Sciatic nerve (tissue), 2 donors: Measurements from ENCODE around the gene MDM1. TPM values are rescaled to one million over a fixed set of nuclear protein-coding genes. Genes with fewer than 3 reads are reported as not detected.

Experiments
- ATAC-seq: fragments of 200-7000 bp; cut with Tn5 transposase; one replicate; pipeline ENCODE4 v1.9.1; 2020; ENCODE audit warnings: mild to moderate bottlenecking, moderate library complexity
- DNase-seq: peaks from one replicate; pipeline ENCODE4 v3.0.0-alpha.2; 2020; ENCODE audit warnings: low spot score
- intact Hi-C: fragments of 100-400 bp; cut with DNase I; formaldehyde crosslinking; loops from one replicate; pipeline ENCODE4 v1.14.2; 2022
- total RNA-seq: library from RNA; stranded (reverse); fragmentation: NEBNext Ultra II Directional; extraction: Animal tissue kit (Norgen Biotek cat#: 25700); gene quantifications from one replicate; pipeline ENCODE4 v1.2.1, GENCODE V29; 2021
- donor health status: DM: no; HTN: no; CAD: no.
- donor health status: DM: no; HTN: no; CAD: no.

Gene MDM1, protein sequence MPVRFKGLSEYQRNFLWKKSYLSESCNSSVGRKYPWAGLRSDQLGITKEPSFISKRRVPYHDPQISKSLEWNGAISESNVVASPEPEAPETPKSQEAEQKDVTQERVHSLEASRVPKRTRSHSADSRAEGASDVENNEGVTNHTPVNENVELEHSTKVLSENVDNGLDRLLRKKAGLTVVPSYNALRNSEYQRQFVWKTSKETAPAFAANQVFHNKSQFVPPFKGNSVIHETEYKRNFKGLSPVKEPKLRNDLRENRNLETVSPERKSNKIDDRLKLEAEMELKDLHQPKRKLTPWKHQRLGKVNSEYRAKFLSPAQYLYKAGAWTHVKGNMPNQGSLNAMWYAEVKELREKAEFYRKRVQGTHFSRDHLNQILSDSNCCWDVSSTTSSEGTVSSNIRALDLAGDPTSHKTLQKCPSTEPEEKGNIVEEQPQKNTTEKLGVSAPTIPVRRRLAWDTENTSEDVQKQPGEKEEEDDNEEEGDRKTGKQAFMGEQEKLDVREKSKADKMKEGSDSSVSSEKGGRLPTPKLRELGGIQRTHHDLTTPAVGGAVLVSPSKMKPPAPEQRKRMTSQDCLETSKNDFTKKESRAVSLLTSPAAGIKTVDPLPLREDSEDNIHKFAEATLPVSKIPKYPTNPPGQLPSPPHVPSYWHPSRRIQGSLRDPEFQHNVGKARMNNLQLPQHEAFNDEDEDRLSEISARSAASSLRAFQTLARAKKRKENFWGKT
- 18.3 TPM for total RNA-seq

DNA sequence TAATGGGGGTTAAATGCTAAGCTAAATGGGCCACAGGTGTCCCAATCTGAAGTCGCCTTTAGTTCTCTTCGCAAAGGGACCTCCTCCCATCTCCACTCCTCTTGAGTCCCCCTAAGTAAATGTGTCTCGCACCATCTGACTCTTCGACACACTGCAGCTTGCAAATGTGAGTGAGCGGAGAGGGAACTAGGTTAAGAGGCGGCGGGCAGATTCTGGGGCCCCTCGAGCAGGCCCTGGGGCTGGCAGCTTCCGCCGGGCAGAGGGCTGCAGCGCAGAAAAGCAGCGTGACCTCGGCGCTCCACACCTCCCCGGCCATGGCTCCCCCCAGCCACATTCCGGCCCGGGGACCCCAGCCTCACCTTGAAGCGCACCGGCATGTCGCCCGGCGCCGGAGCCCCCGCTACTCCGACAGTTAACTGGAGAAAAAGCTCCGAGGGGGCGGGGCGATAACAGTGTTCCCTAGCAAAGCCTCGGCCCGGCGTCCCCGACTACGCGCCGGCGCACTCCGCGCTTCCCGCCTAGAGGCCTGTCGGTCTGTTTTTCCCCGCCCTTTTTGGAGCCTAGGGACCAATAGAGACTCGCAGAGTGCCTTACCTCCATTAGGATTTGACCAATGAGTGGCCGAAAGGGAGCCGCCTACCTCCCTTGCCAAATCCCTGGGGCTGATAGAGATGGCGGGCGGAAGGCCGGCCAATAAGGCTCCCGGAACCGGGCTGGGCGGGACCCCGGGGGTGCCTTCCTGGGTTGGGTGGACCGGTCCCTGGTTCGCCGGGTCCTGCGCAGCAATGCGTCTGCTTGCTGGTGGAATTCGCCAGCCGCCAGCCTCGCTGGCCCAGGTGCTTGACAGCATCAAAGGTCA, at the start of gene MDM1:
Gene MDM1, minus strand, starts transcription at position 494 of the 859 bp plus-strand sequence. Its CDS starts 117 bp downstream, at position 377.
- DNase-seq (peak; percentile 97), ATAC-seq (peak; percentile 100)
- intact Hi-C loops = no loop called here

DNA sequence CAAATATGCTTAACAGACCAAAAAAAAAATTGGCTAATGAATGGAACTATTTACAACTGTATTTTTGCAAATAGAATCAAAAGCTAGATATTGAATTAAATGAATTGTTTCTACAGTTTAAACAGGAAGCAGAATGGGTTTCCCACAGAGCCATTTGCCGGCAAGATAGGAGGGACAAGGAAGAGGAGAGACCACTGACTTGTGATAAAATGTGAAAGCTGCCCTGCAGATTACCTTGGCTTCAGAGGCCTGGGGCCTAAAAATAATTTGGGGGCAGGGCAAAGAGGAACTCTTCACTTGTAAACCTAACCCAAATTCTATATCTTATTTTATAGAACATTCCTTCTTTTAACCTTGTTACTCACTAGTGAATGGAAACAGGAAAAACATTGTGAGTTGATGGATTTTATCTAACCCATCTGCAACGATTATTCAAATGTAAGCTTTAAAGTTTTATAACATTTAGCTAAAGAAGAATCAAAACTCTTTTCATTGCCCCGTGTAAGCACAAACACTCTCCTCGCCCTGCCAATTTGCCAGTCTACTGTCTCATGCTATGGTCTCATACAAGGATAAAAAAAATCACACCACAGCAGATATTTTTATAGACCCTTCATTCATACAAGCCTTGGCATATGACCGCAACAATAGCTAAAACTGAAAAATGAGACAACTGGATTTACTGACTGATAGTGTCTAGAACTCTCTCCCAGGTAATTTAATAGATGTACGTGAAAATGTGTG, 49.5 kb upstream of the MDM1 start:
- ATAC-seq = no peak
- intact Hi-C loops = no loop called here

DNA sequence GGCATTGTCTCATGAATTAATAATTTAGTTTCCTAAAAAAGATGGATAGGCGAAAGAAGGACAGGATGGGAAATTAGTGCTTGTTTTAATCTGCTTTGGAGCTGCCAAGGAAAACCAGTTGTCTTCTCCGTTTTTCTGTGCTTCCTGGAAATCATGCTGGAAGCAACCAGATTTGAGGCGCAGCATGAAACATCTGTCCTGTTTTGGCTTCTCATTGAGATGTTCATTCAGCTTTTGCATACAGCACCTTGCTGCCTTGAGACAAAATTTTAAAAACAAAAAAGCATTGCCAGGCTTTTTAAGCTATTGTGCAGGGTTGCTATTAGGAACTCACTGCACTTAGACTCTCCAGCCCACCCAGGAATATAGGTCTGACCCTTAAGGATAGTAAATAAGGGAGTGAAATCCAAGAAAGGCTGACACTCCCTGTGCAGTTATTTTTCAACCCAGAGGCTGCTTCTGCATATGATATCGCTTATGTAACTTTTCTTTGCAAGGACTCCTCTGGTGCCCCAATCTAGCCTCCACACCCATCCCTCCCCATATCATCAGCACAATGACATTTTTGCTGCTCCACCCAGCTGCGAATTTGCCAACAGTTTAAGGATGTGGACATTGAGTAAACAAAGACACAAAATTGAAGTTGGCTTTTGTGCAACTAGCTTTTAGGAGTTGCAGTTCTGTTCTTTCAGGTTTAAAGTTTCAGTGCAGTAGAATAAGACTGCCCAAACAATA, 46.9 kb upstream of the MDM1 start:
- ATAC-seq (peak; percentile 58), DNase-seq (no peak)
- intact Hi-C loops = no loop called here

More for the DNA sequence above, 49.5 kb upstream of the MDM1 start:
- no peak for DNase-seq

DNA sequence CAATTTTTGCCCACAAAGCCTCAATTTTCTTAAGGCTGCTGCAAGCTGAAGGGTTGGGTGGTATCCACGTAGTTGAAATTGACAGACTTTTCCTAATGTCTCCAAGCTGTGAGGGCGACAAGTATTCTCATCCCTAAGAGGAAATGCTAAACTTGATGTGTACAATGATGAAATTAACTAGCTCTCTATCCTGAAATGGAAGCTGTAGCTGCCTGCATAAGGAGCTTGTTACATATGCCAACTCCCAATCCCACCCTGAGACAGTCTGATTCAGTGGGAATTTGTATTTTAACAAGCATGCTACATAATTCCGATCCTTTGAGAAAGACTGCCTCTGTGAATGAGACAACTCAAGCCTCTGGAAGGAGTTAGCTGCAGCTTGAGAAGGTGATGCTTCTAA, 45.7 kb upstream of the MDM1 start:
- no peak for DNase-seq
- no peak for ATAC-seq
- intact Hi-C loops = no loop called here

DNA sequence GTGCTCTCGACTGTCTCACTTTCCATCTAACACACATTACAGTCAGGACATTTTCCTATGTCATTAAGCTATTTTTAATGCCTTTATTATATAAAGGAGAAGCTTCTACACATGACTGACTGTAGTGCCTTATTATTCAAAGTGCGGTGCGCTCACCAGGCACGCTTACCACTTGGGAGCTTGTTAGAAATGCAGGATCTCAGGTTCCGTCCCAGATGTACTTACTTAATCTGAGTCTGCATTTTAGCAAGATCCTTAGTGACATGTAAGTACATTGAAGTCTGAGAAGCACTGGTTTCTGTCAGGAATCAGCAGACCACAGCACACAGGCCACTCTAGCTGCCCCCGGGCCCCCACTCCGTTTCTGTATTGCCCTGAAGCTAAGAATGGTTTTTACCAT, 44.7 kb upstream of the MDM1 start:
- intact Hi-C loops = no loop called here
- ATAC-seq = no peak
- DNase-seq = no peak

DNA sequence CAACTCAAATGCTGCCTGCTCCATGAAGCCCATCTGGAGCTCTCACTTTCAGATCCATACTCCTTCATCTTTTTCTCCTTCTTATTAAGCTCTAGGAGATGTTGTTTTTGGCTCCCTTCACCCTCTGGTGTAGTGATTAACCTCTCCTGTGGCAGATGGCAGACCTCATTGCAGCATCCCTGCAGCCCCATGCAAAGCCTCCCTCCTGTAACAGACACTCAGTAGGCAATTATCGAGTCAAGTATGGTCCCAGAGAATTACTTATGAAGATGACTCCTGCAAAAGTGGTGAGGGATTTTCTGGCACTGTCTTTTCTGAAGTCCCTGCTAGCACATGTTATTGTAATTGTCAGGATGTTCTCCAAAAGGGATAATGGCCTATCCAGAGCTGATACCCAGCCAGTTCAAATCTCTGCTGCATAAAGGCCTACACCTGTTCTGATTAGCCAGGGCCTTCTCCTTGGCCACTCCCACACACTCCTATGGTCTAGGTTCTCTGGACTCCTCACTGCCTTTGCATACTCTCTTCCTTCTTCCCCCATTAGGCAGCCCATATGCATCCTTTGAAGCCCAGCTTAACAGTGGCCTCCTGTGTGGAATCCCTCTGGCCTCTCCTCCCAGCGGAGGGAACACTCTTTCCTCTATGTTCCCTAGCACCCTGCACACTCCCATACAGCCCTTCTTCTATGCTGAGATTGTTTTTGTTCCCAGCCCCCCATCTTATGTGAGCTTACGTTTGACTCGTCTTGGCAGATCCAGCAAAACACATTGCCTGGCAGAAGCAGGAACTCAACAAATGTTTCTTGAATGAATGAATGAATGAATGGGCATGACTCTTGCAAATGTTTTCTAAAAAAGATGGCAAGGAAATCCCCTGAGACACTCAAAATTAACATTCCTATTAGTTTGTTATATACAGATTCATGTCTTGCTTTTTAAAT, 43.9 kb upstream of the MDM1 start:
- intact Hi-C loops = no loop called here
- DNase-seq (no peak), ATAC-seq (no peak)

DNA sequence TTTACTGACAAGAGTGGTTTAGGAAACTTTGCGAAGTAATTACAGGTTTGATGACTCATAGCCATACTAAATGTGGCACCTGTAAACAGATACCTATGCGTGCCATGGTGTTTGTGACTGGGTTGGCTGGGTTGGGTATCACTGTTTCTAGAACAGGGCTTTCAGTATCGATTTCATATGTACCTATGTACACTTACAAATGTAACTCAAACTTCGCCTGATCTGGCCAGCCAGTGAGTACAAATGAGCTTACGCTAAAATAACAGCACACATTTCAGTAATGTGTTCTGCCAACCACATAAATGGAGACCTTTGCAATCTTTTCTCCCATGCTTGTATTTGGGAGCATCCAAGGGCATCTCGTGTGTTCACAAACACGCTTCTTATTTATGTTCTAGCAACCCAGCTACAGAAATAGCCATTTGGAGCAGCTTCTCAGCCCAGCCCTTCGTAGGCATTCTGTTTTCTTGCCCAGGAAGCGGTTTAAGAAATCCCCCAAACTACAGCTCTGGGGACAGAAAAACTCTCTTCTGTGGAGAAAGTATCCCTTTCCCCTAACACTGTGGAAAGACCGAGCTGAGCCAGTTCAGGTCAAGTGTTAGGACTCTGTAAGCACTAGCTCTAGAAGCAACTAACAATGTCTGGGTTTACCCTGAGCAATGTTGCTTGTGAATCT, 42.3 kb upstream of the MDM1 start:
- DNase-seq (no peak), ATAC-seq (peak; percentile 54)
- intact Hi-C loops = no loop called here

DNA sequence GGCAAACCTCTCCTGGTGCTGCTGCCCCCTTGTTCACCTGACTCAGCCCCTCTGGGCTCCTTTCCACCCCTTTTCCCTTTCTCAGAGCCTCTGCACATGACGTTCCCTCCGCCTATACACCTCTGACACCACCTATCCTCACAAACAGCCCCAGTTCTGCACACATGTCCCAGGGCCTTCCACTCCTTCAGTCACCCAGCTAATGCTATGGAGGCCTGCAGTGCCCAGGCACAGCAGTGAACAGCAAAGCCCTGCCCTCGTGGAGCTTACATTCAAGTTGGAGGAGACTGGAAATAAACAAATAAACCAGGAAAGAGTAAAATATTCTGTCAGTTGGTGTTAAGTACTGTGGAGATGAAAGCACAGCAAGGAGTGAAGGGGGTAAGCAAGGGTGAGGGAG, 38.5 kb upstream of the MDM1 start:
- DNase-seq (no peak), ATAC-seq (no peak)
- intact Hi-C loops = no loop called here

DNA sequence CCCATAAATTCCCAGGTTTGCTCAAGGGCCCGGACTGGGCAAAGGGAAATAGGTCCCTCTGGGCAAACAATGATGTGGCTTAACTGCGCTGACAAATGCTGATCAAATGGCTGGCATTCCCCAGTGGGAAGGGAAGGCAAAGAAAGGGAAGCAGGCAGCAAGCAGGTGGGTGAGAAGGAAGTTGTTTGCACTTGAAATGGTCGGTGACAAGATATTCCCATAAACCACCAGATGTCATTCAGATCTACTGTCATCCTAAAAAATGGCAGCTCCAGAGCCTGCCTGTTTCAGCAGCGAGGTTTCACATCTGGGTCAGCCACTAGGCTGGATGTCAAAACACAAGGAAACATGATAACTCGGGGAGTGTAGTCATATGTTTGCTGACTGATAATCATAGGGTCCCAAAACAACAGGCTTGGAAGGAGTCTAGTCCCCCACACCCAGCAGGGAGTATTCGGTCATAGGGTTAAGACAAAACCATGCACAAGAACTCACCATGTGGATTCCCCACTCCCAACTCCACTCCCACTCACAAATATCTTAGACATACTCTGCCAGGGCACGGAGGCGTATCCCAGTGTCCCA, 37.9 kb upstream of the MDM1 start:
- DNase-seq = no peak
- ATAC-seq = no peak
- intact Hi-C loops = no loop called here

DNA sequence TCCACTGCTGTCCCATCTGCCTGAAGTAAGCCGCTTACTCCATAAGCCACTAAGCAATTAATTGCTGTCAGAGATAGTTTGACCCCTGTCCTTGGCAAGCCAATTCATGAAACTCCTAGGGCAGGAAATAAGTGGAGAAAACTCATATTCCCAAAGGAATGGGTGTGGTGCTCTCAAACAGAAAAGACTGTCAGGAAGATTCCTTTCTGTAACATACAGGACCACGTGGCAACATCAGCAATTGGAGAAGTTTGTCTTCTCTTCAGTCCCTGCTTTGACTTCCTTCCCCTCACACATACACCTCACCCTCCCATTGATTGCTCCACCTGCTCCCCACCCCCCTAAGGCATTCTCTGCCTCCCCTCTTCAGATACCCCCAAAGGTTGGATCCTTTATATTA, 36.2 kb upstream of the MDM1 start:
- no peak for ATAC-seq
- no peak for DNase-seq
- intact Hi-C loops = loop anchor here (10.0 kb wide), 1 partner anchor 316 kb away; the partner anchor contains the start of gene NUP107

DNA sequence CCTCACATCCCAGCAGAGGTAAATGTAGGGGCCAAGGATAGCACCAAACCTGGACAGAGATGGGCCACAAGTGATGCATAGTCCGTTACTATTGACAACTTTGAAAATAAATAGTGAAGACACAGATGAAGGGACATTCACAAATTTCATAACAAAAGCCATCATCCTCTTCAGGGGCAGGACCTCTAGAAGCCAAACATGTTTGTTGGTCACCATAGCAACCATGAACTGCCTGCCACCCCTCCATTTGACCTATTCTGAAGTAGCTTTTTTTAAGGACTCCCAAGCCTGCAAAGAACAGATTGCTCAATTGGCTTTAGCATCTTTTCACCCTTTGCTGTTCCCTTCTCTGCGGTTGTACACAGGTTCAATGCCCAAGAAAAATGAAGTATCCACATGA, 35.7 kb upstream of the MDM1 start:
- intact Hi-C loops = loop anchor here (10.0 kb wide), 1 partner anchor 317 kb away; the partner anchor contains the start of gene NUP107
- ATAC-seq (no peak), DNase-seq (no peak)

DNA sequence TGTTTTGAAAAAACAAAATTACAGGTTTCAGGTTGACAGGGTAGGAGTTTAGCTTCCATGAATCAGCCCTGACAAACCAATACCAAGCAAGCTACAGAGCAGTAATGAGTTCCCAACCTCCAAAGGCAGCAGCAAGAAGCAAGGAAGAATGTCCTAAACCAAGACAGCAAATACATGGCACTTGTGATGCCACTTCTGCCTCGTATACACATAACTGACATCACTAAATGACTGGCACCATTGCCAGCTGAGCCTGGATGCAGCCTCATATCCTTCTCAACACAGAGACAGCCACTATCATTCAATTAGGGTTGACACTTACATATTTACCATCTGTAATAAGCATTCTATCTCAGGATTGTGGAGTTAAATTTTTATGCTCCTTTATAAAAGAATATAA, 35.0 kb upstream of the MDM1 start:
- ATAC-seq (no peak), DNase-seq (no peak)
- intact Hi-C loops = loop anchor here (10.0 kb wide), 1 partner anchor 318 kb away; the partner anchor contains the start of gene NUP107

DNA sequence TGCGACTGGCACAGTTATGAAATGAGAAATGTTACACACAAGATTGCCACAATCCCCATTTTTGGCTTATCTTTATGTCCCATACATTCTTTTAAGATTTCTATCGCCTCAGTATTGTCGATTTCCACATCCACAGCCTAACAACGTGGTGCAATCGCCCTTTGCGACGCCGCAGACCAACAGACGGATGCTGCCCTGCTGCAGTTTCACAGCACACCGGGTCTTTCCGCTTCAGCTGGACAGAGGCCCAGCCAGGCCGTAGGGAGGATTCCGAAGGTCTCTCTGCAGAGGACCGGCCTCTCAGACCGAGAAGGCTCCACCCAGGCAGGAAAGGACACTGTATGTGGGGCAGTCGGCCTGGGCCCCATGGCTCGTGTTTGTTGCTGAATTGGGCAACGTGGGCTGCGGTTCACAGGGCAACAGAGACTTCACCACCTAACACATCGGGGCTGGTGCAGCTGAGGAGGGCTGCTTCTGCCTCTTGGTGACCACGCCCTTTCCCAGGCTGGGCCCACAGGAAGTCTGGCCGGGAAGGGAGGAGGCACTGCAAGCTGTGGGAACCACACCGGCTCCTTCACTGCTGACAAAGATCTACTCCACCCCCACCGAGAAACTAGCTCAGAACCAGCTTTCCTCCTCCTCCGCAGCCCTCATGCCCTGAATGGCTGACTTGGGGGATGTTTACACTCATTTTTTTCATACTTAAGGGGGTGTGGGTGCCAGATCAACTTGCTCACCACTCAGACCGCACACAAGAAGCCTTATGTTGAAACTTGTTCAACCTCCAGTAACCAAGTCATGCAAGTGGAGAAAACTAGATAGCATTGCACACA, 32.9 kb upstream of the MDM1 start:
- peak; percentile 90 for DNase-seq
- peak; percentile 98 for ATAC-seq
- intact Hi-C loops = loop anchor here (10.0 kb wide), 1 partner anchor 320 kb away; the partner anchor contains the start of gene NUP107

DNA sequence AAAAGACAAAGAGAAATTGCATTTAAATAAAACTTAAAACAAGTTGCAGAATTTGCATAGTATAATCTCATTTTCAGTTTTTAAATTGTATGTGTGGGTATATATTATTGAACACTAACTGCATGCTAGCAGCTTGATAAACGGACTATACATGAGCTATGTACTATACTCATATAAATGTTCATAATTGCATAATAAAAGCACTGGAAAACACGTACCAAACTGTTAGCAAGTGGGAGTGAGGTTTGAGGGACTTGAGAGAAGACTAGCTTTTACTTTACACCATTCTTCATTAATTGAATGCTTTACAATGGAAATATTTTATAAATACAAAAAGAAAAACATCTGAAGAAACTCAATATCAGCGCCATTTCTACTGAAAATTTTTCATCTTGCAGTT, 32.2 kb upstream of the MDM1 start:
- intact Hi-C loops = loop anchor here (10.0 kb wide), 1 partner anchor 320 kb away; the partner anchor contains the start of gene NUP107
- DNase-seq = no peak
- ATAC-seq = no peak

DNA sequence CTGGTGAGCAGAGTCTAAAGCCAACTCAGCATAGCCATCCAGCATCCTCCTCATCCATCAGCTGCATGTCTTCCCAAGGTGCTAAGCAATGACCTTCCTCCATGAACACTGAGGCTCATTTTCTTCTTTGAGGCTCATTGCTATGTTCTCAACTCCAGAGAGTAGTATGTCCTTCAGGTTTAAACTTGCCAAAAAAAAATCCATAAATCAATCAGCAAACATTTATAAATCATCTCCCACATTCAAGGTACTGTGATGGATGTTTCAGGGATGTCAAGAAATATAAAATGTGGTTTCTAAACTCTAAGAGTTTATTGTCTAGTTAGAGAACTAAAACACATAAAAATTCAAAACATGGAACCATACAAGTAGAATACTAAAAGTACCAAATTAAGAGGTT, 29.8 kb upstream of the MDM1 start:
- ATAC-seq (no peak), DNase-seq (no peak)
- intact Hi-C loops = loop anchor here (10.0 kb wide), 1 partner anchor 323 kb away; the partner anchor contains the start of gene NUP107
